ENCODE data around the gene DNAJC5.

DNA sequence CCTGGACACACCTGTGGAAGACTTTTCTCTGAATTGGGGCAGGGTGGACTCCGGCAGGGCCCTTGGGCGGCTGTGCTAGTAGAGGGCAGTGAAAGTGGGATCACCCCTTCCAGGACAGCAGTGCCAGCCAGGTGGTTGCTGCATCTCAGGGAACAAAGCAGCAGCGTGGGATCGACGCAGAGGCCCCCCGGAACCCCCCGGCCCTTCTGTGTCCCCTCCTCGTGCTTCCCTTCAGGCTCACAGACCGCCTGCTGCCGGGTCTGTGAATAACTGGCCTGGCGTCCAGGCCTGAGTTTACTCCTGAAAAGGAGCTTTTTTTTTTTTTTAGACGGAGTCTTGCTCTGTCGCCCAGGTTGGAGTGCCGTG is 8.9 kb upstream of the DNAJC5 start:
- TF ChIP-seq CTCF (IDR thresholded peaks at IDR 0.05), result no peak
- no peak for TF ChIP-seq POLR2A (IDR thresholded peaks at IDR 0.05)
- TF ChIP-seq POLR2AphosphoS5 (IDR thresholded peaks at IDR 0.05), result no peak

Measured in prostate gland (tissue), 2 donors.